Activated gamma-delta T cell treated with anti-CD3 and anti-CD28 coated beads, Interleukin-2, amount 50 U/mL, for 16 hours (primary cell): ENCODE measurements around the gene PIAS2.

Source experiments
- DNase-seq: peaks from one replicate; pipeline ENCODE4 v3.0.0-alpha.2; 2020; ENCODE audit warnings: low read depth

PIAS2 gene

DNA sequence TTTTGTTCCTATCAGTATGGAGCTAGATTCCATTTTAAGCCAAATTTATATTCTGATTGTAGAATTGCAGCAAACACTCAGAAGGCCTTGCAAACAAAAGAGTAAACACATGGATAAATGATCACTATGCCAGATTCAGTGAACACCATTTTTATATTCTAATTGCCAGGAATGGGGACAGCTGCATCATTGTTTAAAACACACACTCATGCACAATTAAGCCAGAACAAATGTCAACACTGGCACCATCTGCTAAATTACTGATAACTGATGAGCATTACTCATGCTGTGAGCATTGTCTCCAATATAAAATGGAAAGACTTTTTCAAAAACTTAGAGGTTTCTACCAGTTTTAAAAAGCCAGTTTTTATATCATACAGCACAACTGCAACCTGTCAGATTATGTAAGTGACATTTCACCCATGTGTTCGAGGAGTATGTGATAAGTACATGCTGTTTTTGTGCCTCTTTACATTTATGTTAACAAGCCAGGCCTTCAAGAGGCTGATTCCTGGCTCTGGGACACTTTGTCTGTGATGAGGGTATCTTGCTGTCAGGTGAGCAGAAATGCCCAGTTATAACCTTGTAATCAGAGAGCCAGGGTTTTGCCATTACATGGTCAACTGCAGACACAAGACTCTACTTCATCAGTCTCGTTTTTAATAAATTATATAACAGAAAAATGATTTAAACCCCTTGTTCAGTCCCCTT lies 156.1 kb downstream of the PIAS2 start:
- no peak for DNase-seq

DNA sequence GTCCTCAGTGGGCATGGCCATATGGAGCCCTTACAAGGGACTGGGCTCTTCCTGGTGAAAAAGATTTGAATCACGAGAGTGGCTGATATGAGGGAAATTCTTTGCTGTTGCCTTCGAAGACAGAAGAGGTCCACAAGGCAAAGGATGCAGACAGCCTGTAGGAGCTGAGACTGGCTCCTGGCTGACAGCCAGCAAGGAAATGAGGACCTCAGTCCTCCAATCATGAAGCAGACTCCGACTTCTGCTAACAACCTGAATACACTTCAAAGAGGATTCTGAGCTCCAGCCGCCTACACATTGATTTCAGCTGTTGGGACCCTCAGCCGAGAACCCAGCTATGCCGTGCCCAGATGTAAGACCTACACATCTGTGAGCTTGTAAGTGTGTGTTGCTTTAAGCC lies 157.4 kb downstream of the PIAS2 start:
- DNase-seq: no peak

DNA sequence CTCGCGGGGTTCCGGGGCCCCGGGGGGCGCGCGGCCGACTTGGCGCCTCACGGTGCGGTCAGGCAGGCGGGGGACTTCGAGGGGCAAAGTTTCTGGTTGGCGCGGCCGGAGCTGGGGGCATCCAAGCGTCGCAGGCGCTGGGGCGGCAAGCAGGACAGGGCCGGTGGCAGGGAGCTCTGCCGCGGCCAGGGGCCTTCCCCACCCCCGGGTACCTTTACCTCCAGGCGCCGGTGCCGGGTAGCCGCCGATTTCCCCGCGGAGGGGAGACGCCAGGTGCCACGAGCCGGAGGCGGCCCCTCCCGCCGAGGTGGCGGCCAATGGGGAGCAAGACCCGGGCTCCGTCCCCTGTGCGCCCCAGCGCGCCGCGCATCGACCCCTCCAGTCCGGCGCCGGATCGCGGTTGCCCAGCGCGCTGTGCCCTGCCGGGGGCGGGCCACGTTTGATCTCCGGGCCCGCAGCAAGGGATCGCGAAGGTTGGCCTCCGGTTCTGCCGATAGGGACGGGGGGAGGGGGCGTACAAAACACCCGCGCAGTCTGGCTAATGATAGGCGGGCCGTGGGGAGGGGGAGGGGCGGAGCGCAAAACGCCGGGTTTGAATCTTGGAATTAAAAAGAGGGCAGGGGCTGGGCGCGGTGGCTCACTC lies 160.6 kb downstream of the PIAS2 start, which contains the start of gene ST8SIA5:
Gene ST8SIA5 (minus strand): TSS at position 495 of the 643 bp plus-strand sequence. CDS start 545 bp downstream, outside the sequence.
- no peak for DNase-seq

DNA sequence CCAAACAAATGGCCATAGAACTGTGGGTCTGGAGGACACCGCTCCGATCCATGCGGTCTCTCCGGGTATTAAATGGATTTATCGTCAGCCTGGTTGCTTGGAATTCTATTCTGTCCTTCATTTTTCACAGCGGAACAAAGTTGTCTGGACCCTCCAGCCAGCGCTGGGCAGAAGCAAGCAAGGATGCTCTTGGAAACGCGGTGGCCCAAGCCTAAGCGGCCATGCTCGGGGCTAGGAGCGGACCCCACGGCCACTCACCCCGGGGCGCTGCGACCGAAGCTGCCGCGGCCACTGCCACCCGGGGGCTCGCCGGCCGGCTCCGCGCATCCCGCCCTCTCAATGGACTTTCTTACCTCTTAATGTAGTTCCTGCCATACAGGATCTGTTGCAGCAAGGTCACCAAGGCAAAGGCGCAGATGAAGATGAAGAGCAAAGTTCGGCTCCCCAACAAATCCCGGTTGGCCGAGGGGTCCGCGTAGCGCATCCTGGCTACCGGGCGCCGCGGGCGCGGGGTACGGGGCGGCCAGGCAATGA lies 161.2 kb downstream of the PIAS2 start:
- no peak for DNase-seq

DNA sequence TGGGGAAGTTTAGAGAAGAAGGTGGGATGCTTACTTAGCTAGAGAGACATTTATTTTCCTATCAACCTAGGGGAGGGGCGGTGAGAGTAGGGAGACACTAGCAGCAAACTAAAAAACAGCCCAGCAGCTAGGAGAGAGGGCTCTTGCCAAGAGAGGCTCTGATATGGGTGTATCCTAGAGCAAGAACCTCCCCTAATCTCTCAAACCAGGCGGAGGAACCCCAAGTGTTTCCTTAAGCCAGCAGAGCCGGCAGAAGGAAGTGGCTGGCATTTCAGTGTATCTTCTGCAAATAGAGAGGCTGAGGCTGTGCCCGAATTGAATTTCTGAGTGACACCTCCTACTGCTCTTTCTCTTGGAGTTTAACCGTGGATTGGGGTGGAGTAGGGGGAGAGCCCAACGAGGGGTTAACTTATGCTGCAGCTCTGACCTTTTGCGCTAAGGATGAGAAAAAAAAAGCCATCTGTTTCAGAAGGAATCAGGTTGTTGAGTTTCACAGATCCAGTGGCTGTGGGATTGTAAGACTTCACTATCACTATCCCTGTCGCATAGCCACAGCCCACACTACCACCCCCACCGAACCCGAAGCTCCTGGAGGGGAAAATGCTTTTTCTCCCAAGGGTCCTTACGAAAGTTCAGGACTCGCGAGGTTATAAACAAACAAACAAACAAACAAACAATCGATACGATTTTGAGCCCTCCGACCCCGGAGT lies 161.8 kb downstream of the PIAS2 start:
- DNase-seq: no peak

DNA sequence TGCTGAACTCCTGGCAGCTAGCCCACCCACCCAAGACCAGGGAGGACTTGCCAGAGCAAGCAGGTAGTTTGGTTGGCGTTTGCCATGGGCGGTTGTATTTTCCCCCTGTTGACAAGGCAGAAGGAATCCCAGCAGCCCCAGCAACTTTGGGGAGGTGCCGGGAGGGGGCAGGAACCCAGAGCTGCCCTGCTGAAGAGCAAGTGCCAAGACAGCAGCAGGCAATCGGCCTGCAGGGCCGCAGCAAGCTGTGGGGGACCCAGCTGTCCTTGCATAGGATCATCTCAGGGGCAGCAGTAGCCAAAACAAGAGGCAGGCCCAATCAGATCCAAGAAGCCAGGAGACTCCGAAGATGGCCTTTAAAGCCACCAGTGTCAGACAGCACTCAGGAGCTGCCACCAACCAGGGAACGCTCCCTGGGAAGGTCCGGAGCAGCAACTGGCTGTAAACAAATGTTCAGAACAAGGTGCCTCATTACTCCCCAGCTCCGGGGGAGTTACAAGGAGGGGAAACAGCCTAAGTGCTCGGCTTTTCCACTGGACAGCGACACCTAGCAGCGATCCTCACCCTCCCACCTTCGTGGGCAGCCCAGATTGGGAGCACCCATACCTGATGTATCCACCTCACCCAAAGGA lies 162.5 kb downstream of the PIAS2 start:
- DNase-seq: no peak

DNA sequence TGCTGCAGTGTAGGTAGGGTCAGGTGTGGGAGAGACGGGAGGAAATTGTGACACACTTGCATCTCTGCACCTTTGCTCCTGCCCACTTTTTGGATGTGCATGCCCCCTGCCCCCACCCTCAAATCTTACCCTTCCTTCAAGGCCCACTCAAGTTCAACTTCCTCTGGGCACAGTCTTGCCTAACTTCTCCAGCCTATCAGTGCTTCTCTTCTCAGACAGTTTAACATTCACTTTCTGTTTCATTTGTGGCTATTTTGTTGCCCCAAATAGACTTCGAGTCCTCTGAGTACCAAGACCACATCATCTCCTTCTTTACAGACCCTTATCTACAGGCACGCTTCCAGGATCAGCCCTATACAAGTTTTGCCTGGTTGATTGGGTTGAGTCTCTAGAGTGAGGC lies 163.1 kb downstream of the PIAS2 start:
- DNase-seq: no peak
